Measurements from ENCODE around the gene BTBD9. TPM values are rescaled to one million over a fixed set of nuclear protein-coding genes. Genes with fewer than 3 reads are reported as not detected.

The BTBD9 gene
- total RNA-seq, 1 experiment from 2014 or later: 10.8 TPM

DNA sequence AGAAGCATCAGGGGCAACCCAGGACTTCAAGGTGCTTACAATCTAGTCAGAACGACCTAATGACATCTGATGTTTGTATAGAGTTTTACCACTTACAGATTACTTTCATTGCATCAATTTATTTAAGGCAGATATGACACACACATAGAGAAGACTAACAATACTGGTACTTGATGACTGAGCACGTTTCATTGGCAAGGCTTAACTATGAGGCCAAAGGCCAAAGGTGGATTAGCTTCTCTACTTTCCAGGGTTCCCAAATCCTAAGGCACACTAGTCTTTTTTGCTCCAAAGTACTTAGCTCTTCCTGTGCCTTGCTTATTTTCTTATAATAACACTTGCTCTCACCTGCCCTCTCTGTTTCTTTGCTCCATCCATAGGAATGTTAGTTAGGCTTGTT lies 414.0 kb downstream of the BTBD9 start:
- Histone ChIP-seq H3K27ac (no peak overlapping the region), H3K9me3 (ENCODE audit: insufficient read depth, low read depth) (no peaks in the 10 kb centered on the region), H3K4me1 (replicated peaks; ENCODE audit: insufficient read depth) (no peaks in the 10 kb centered on the region), H3K4me3 (no peak overlapping the region), H3K9me2 (ENCODE audit: insufficient read depth) (no peaks in the 10 kb centered on the region), H4K20me1 (ENCODE audit: insufficient read depth) (no peaks in the 10 kb centered on the region), H3K36me3 (ENCODE audit: low read depth) (no peaks in the 10 kb centered on the region), H3K4me2 (no peak overlapping the region), H3K79me2 (ENCODE audit: low read depth) (no peaks in the 10 kb centered on the region), H3F3A (ENCODE audit: insufficient read depth, low read depth) (no peaks in the 10 kb centered on the region), H2AFZ (no peak overlapping the region), H3K27me3 (ENCODE audit: insufficient read depth, low read depth) (no peaks in the 10 kb centered on the region)
- intact Hi-C loops (cut with micrococcal nuclease; ENCODE audit: unreplicated experiment): no loop called here
- ChIA-PET CTCF (no interaction called here), POLR2A (ENCODE audit: unreplicated experiment) (no interaction called here)
- TF ChIP-seq EZH2 (IDR thresholded peaks at IDR 0.05; ENCODE audit: low read depth): no peak
- TF ChIP-seq, protein P1, sequence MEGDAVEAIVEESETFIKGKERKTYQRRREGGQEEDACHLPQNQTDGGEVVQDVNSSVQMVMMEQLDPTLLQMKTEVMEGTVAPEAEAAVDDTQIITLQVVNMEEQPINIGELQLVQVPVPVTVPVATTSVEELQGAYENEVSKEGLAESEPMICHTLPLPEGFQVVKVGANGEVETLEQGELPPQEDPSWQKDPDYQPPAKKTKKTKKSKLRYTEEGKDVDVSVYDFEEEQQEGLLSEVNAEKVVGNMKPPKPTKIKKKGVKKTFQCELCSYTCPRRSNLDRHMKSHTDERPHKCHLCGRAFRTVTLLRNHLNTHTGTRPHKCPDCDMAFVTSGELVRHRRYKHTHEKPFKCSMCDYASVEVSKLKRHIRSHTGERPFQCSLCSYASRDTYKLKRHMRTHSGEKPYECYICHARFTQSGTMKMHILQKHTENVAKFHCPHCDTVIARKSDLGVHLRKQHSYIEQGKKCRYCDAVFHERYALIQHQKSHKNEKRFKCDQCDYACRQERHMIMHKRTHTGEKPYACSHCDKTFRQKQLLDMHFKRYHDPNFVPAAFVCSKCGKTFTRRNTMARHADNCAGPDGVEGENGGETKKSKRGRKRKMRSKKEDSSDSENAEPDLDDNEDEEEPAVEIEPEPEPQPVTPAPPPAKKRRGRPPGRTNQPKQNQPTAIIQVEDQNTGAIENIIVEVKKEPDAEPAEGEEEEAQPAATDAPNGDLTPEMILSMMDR (conservative IDR thresholded peaks at IDR 0.05): no peak
- no TSS peak for BruUV-seq (replicated peaks)
- DNase-seq: no peak

DNA sequence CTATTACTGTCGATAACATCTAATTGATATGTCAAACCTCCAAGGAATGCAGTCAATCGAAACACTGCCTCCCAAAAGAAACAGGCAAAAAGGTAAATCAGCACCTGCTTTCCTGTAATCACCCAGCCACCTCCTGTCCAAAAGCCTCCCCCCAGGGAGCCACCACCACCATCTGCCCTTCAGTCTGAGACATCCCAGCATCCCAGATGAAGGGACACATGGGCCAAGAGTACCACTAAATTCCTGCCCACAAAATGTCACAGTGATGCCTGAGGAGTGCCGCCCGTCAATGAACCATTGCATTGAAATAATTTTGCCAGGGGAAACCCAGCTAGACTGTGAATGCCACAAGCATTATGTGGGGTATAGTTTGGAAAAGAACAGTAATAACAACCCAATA lies 418.5 kb downstream of the BTBD9 start:
- H3K36me3 ChIP-seq (ENCODE audit: low read depth): no peaks in the 10 kb centered on the region
- no TSS peak for BruUV-seq (replicated peaks)
- DNase-seq: no peak
- POLR2A ChIA-PET (ENCODE audit: unreplicated experiment): no interaction called here
- H3K9me3 ChIP-seq (ENCODE audit: insufficient read depth, low read depth): no peaks in the 10 kb centered on the region
- CTCF ChIA-PET: no interaction called here
- H3K79me2 ChIP-seq (ENCODE audit: low read depth): no peaks in the 10 kb centered on the region
- H3F3A ChIP-seq (ENCODE audit: insufficient read depth, low read depth): no peaks in the 10 kb centered on the region
- no peak overlapping the region for H3K4me2 ChIP-seq
- no peaks in the 10 kb centered on the region for H3K9me2 ChIP-seq (ENCODE audit: insufficient read depth)
- intact Hi-C loops (cut with micrococcal nuclease; ENCODE audit: unreplicated experiment): no loop called here
- no peaks in the 10 kb centered on the region for H4K20me1 ChIP-seq (ENCODE audit: insufficient read depth)
- TF ChIP-seq, protein P1 (conservative IDR thresholded peaks at IDR 0.05): no peak
- no peak for TF ChIP-seq EZH2 (IDR thresholded peaks at IDR 0.05; ENCODE audit: low read depth)
- H3K4me1 ChIP-seq (replicated peaks; ENCODE audit: insufficient read depth): no peaks in the 10 kb centered on the region
- H3K4me3 ChIP-seq: no peak overlapping the region
- H2AFZ ChIP-seq: no peak overlapping the region
- no peak overlapping the region for H3K27ac ChIP-seq
- no peaks in the 10 kb centered on the region for H3K27me3 ChIP-seq (ENCODE audit: insufficient read depth, low read depth)

DNA sequence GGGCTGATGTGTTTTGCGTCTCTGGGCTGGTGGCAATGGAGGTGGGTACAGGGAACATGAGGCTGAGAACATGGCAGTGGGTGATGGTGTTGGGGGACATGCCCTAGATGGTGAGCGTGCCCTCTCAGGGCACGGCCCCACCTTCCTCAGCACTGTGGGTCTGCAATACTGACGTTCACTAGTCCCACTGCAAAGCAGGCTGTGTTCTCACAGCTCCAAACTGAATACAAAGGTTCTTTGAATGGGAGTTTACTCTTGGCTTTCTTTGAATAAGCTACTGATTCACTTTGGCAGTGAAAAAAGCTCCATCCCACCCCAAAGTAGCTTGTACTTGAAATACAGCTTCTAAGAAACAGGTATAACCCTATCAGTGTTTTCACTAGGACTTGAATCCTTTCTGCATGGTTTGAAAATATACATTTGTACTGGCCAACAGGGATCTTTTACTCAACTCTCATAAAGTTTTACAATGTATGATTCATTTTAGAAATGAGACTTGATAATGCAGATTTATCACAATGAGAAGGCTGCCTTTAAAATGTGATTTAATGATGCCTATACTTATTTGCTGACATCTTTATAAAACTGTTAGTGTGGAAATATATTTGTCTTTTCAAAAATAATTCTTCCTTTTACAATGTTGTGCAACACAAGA lies 419.5 kb downstream of the BTBD9 start:
- no peaks in the 10 kb centered on the region for H3K27me3 ChIP-seq (ENCODE audit: insufficient read depth, low read depth)
- intact Hi-C loops (cut with micrococcal nuclease; ENCODE audit: unreplicated experiment): no loop called here
- CTCF ChIA-PET: no interaction called here

More for the DNA sequence above, 419.5 kb downstream of the BTBD9 start:
- Histone ChIP-seq H4K20me1 (ENCODE audit: insufficient read depth) (no peaks in the 10 kb centered on the region), H2AFZ (no peak overlapping the region), H3K9me2 (ENCODE audit: insufficient read depth) (no peaks in the 10 kb centered on the region), H3K4me2 (no peak overlapping the region), H3K4me1 (replicated peaks; ENCODE audit: insufficient read depth) (no peaks in the 10 kb centered on the region), H3K36me3 (ENCODE audit: low read depth) (no peaks in the 10 kb centered on the region), H3K9me3 (ENCODE audit: insufficient read depth, low read depth) (no peaks in the 10 kb centered on the region), H3K79me2 (ENCODE audit: low read depth) (no peaks in the 10 kb centered on the region), H3K4me3 (no peak overlapping the region), H3K27ac (no peak overlapping the region), H3F3A (ENCODE audit: insufficient read depth, low read depth) (no peaks in the 10 kb centered on the region)
- no peak for DNase-seq
- POLR2A ChIA-PET (ENCODE audit: unreplicated experiment): no interaction called here
- BruUV-seq (replicated peaks): no TSS peak
- TF ChIP-seq, protein P1 (conservative IDR thresholded peaks at IDR 0.05): no peak
- TF ChIP-seq EZH2 (IDR thresholded peaks at IDR 0.05; ENCODE audit: low read depth): no peak

Data from PC-9 (cell line).